HCT116 (cell line): Measurements from ENCODE around the gene FOXP1. TPM values are rescaled to one million over a fixed set of nuclear protein-coding genes. Genes with fewer than 3 reads are reported as not detected.

Experiments
- ATAC-seq: fragments of 200-7000 bp; cut with Tn5 transposase; 2 replicates; pipeline ENCODE4 v1.9.1; 2020; ENCODE audit warnings: mild to moderate bottlenecking, moderate library complexity
- BruUV-seq: library from RNA; stranded (reverse); fragments of 400-500 nt; replicated peaks from 2 replicates; lab custom pipeline; 2021; lab: Mats Ljungman, UMichigan
- CTCF ChIA-PET: fragments of 300-600 bp; sonication (Branson Sonifier 250); formaldehyde crosslinking; loops from one replicate; lab custom pipeline; 2021; ENCODE audit warnings: antibody characterized with exemption; lab: Charles Lee
- POLR2A ChIA-PET: fragments of 300-600, 350-600 bp; sonication (Branson Sonifier 250); formaldehyde crosslinking; loops from one replicate; lab custom pipeline; 2021; ENCODE audit warnings: antibody characterized with exemption; lab: Charles Lee
- RAD21 ChIA-PET, 2 experiments: fragments of 300-600 bp; sonication (Branson Sonifier 250); formaldehyde crosslinking; loops; one replicate each; lab custom pipeline; 2023; ENCODE audit warnings: low total read pairs in 2 of 2; ENCODE audit not compliant: uncharacterized antibody in 2 of 2, unreplicated experiment in 2 of 2, low non-redundant PET in 1 of 2; lab: Charles Lee
- DNase-seq: peaks from one replicate; pipeline ENCODE4 v3.0.0-alpha.2; 2010; ENCODE audit warnings: low read depth, low spot score
- H2AFZ ChIP-seq: fragments of 200-600 bp; shearing (Covaris generic), sonication (generic); 2 replicates; pipeline ENCODE4 v1.6.1; 2017; ENCODE audit warnings: low read depth, mixed run types, mixed read lengths, antibody characterized with exemption, low read length; ENCODE audit not compliant: poor library complexity, severe bottlenecking
- H3K27ac ChIP-seq: 2 replicates; pipeline ENCODE4 v1.5.1; 2012; ENCODE audit warnings: low read depth, low read length
- H3K27me3 ChIP-seq: fragments of 200-600 bp; sonication (generic); 2 replicates; pipeline ENCODE4 v1.6.1; 2016; ENCODE audit warnings: mixed run types, low read length, mixed read lengths; ENCODE audit not compliant: insufficient read depth
- H3K36me3 ChIP-seq, 2 experiments: fragments of 200-500 bp in 1 of 2; fragments of 200-600 bp in 1 of 2; sonication (Bioruptor generic) in 1 of 2; sonication (generic) in 1 of 2; 2 replicates each; pipeline versions ENCODE4 v1.5.1 to v1.6.1; 2014 to 2016; ENCODE audit warnings: low read length in 2 of 2, inconsistent platforms in 1 of 2, mixed read lengths in 1 of 2, mixed run types in 1 of 2; ENCODE audit not compliant: insufficient read depth in 2 of 2, control insufficient read depth in 1 of 2
- H3K4me1 ChIP-seq, 2 experiments: fragments of 200-600 bp in 1 of 2; sonication (generic) in 1 of 2; 2 replicates each; pipeline versions ENCODE4 v1.5.1 to v1.6.1; 2012 to 2017; ENCODE audit warnings: low read length in 2 of 2, inconsistent platforms in 1 of 2, mild to moderate bottlenecking in 1 of 2, mixed read lengths in 1 of 2, mixed run types in 1 of 2, moderate library complexity in 1 of 2; ENCODE audit not compliant: insufficient read depth in 2 of 2, control insufficient read depth in 1 of 2
- H3K4me2 ChIP-seq: fragments of 200-600 bp; sonication (generic); 2 replicates; pipeline ENCODE4 v1.6.1; 2017; ENCODE audit warnings: mixed run types, low read length, mixed read lengths
- H3K4me3 ChIP-seq, 2 experiments: fragments of 200-600 bp in 1 of 2; sonication (generic) in 1 of 2; replicated peaks in 1 of 2; 2 replicates each; pipeline ENCODE4 v1.5.1; 2011 to 2016; ENCODE audit warnings: low read length in 2 of 2, control low read depth in 1 of 2, low read depth in 1 of 2, mild to moderate bottlenecking in 1 of 2, mixed read lengths in 1 of 2, mixed run types in 1 of 2
- H3K79me2 ChIP-seq: fragments of 200-600 bp; sonication (generic); 2 replicates; pipeline ENCODE4 v1.6.1; 2017; ENCODE audit warnings: mild to moderate bottlenecking, mixed run types, low read length, moderate library complexity, mixed read lengths; ENCODE audit not compliant: insufficient read depth
- H3K9ac ChIP-seq: fragments of 200-600 bp; sonication (generic); 2 replicates; pipeline ENCODE4 v1.6.1; 2016; ENCODE audit warnings: low read length, mixed read lengths
- H3K9me2 ChIP-seq: fragments of 200-600 bp; sonication (generic), shearing (Covaris generic); 2 replicates; pipeline ENCODE4 v1.6.1; 2017; ENCODE audit warnings: mixed run types, mild to moderate bottlenecking, moderate library complexity; ENCODE audit not compliant: insufficient read depth
- H3K9me3 ChIP-seq, 2 experiments: fragments of 200-500 bp in 1 of 2; fragments of 200-600 bp in 1 of 2; sonication (Bioruptor generic) in 1 of 2; sonication (generic) in 1 of 2; 2 replicates each; pipeline ENCODE4 v1.6.1; 2014 to 2017; ENCODE audit warnings: low read length in 2 of 2, mixed read lengths in 2 of 2, inconsistent platforms in 1 of 2, low read depth in 1 of 2, mild to moderate bottlenecking in 1 of 2, mixed run types in 1 of 2, moderate library complexity in 1 of 2; ENCODE audit not compliant: control insufficient read depth in 1 of 2, insufficient read depth in 1 of 2
- H4K20me1 ChIP-seq: fragments of 200-600 bp; sonication (generic), shearing (Covaris generic); 2 replicates; pipeline ENCODE4 v1.6.1; 2017; ENCODE audit warnings: mixed run types, mild to moderate bottlenecking, moderate library complexity; ENCODE audit not compliant: insufficient read depth
- ELF1 ChIP-seq: IDR thresholded peaks from 2 replicates; pipeline ENCODE4 v1.6.1; 2012; ENCODE audit warnings: low read depth, borderline replicate concordance
- POLR2AphosphoS5 ChIP-seq: IDR thresholded peaks from 2 replicates; pipeline ENCODE4 v1.6.1; 2011; ENCODE audit warnings: mild to moderate bottlenecking, low read depth, low read length, moderate library complexity
- SIN3A ChIP-seq: IDR thresholded peaks from 2 replicates; pipeline ENCODE4 v1.6.1; 2012; ENCODE audit warnings: low read depth
- TCF7L2 ChIP-seq: IDR thresholded peaks from 2 replicates; pipeline ENCODE4 v1.7.0; 2011; ENCODE audit warnings: borderline replicate concordance, inconsistent platforms; ENCODE audit not compliant: insufficient read depth, insufficient read length; ENCODE audit errors: extremely low read depth
- ZFX ChIP-seq: fragments of 450-650 bp; IDR thresholded peaks from 2 replicates; pipeline ENCODE4 v1.6.1; 2017
- ZNF274 ChIP-seq: fragments of 200-500 bp; sonication (Bioruptor generic); IDR thresholded peaks from 2 replicates; pipeline ENCODE4 v1.6.1; 2014; ENCODE audit warnings: mild to moderate bottlenecking, low read depth, low read length, inconsistent platforms
- intact Hi-C: fragments of 100-400 bp; cut with micrococcal nuclease; formaldehyde crosslinking; loops from 2 replicates; pipeline ENCODE4 v1.10.0; 2022
- total RNA-seq: library from RNA; stranded (reverse); gene quantifications from one replicate; pipeline ENCODE4 v1.2.1, GENCODE V29; 2021; ENCODE audit not compliant: unreplicated experiment
- TF ChIP-seq, protein P1 (sequence below): IDR thresholded peaks from 2 replicates; pipeline ENCODE4 v1.6.1; 2012; ENCODE audit warnings: low read depth
- TF ChIP-seq, protein P2 (sequence below), 3 experiments: fragments of 200-600 bp in 1 of 3; sonication (generic) in 1 of 3; IDR thresholded peaks in 2 of 3; conservative IDR thresholded peaks in 1 of 3; 2 replicates each; pipeline ENCODE4 v1.5.1; 2012 to 2017; ENCODE audit warnings: low read depth in 2 of 3, low read length in 2 of 3, antibody characterized with exemption in 1 of 3, borderline replicate concordance in 1 of 3, control low read depth in 1 of 3, mild to moderate bottlenecking in 1 of 3, mixed read lengths in 1 of 3, mixed run types in 1 of 3, moderate library complexity in 1 of 3; ENCODE audit not compliant: insufficient read depth in 1 of 3

Gene FOXP1
- total RNA-seq, 1 experiment from 2014 or later: 11.4 TPM

DNA sequence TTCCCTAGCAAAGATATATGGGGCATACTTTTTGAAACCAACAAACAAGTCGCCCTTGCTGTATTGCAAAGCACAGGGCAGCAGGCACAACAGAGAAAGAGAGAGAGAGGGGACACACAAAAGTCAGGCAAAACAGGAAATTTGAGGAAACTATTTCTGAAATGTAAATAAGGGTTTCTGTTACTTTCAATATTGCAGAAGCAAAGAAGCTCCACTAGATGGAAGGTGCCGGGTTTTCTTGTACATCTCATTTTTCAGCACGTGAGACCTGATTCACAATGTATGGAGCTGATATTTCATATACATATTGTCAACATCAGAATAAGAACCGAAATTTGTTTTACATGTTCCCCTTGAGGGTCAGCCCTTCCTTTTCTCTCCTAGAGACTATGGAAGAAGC, 127.4 kb downstream of the FOXP1 start:
- TF ChIP-seq TCF7L2 (no peak), SIN3A (no peak), ELF1 (no peak), ZNF274 (no peak), POLR2AphosphoS5 (no peak), ZFX (no peak)
- TF ChIP-seq, protein P1, sequence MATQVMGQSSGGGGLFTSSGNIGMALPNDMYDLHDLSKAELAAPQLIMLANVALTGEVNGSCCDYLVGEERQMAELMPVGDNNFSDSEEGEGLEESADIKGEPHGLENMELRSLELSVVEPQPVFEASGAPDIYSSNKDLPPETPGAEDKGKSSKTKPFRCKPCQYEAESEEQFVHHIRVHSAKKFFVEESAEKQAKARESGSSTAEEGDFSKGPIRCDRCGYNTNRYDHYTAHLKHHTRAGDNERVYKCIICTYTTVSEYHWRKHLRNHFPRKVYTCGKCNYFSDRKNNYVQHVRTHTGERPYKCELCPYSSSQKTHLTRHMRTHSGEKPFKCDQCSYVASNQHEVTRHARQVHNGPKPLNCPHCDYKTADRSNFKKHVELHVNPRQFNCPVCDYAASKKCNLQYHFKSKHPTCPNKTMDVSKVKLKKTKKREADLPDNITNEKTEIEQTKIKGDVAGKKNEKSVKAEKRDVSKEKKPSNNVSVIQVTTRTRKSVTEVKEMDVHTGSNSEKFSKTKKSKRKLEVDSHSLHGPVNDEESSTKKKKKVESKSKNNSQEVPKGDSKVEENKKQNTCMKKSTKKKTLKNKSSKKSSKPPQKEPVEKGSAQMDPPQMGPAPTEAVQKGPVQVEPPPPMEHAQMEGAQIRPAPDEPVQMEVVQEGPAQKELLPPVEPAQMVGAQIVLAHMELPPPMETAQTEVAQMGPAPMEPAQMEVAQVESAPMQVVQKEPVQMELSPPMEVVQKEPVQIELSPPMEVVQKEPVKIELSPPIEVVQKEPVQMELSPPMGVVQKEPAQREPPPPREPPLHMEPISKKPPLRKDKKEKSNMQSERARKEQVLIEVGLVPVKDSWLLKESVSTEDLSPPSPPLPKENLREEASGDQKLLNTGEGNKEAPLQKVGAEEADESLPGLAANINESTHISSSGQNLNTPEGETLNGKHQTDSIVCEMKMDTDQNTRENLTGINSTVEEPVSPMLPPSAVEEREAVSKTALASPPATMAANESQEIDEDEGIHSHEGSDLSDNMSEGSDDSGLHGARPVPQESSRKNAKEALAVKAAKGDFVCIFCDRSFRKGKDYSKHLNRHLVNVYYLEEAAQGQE: no peak
- TF ChIP-seq, protein P2, sequence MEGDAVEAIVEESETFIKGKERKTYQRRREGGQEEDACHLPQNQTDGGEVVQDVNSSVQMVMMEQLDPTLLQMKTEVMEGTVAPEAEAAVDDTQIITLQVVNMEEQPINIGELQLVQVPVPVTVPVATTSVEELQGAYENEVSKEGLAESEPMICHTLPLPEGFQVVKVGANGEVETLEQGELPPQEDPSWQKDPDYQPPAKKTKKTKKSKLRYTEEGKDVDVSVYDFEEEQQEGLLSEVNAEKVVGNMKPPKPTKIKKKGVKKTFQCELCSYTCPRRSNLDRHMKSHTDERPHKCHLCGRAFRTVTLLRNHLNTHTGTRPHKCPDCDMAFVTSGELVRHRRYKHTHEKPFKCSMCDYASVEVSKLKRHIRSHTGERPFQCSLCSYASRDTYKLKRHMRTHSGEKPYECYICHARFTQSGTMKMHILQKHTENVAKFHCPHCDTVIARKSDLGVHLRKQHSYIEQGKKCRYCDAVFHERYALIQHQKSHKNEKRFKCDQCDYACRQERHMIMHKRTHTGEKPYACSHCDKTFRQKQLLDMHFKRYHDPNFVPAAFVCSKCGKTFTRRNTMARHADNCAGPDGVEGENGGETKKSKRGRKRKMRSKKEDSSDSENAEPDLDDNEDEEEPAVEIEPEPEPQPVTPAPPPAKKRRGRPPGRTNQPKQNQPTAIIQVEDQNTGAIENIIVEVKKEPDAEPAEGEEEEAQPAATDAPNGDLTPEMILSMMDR (IDR thresholded peaks at IDR 0.05 in 2 of 3, conservative IDR thresholded peaks at IDR 0.05 in 1 of 3; ENCODE audit: borderline replicate concordance in 1 of 3, insufficient read depth in 1 of 3, low read depth in 2 of 3, low read length in 2 of 3): no peak
- no peak overlapping the region for H3K9ac ChIP-seq
- H4K20me1 ChIP-seq: no peaks in the 10 kb centered on the region
- H3K4me1 ChIP-seq: no peaks in the 10 kb centered on the region
- intact Hi-C loops: no loop called here
- H3K4me3 ChIP-seq: no peak overlapping the region
- RAD21 ChIA-PET: no interaction called here
- no TSS peak for BruUV-seq
- DNase-seq: no peak
- no peaks in the 10 kb centered on the region for H3K9me3 ChIP-seq
- no peak overlapping the region for H3K27ac ChIP-seq
- H3K4me2 ChIP-seq: no peak overlapping the region
- no peaks in the 10 kb centered on the region; the same call in 1 of the 2 replicates for H3K27me3 ChIP-seq
- no peak for ATAC-seq
- H3K79me2 ChIP-seq: no peaks in the 10 kb centered on the region
- no peaks in the 10 kb centered on the region for H3K36me3 ChIP-seq
- no peak overlapping the region for H2AFZ ChIP-seq
- CTCF ChIA-PET: no interaction called here
- H3K9me2 ChIP-seq: no peaks in the 10 kb centered on the region
- POLR2A ChIA-PET: no interaction called here
